Stimulated activated CD4-positive, alpha-beta T cell treated with anti-CD3 and anti-CD28 coated beads, Interleukin-15, amount 100 ng/mL, for 1 hour (primary cell): ENCODE measurements around the gene ADARB1.

Source experiments
- DNase-seq, 2 donors: peaks; one replicate each; pipeline ENCODE4 v3.0.0-alpha.2; 2020; ENCODE audit warnings: low read depth in 1 of 2, low spot score in 1 of 2

Gene ADARB1

DNA sequence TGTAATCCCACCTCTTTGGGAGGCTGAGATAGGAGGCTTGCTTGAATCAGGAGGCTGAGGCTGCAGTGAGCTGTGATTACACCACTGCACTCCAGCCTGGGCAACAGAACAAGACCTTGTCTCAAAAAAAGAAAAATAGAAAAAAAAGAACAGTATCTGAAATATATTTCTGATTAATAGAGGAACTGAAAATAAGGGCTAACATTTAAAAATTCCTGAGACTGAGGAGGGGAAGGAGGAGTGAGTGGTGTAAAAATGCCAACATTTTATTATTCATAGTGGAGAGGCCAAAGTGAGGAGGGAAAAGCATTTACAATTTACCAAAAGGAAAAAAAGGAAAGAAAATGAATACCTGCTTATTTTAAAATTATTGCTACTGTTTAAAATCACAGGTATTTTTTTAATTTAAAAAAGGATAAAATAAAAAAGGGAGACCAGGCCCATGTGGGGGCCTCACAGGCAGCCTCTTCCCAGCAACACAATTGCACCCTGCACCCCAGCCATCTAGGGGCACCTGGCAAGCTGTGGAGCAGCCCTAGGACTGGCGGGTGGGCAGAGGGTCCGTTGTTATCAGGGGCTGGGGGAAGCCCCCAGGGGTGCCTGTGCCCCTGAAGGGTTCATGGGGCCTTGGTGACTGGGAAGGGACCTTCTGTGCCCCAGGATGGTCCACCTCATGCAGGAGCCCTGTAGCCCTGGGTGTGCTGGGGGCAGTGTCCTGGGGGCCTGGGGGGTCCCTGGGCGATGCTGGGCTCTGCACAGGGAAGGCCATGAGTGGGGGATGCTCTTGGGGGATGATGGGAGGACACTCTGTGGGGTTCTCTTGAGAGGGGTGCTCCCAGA is 34.8 kb upstream of the ADARB1 start:
- no peak for DNase-seq

DNA sequence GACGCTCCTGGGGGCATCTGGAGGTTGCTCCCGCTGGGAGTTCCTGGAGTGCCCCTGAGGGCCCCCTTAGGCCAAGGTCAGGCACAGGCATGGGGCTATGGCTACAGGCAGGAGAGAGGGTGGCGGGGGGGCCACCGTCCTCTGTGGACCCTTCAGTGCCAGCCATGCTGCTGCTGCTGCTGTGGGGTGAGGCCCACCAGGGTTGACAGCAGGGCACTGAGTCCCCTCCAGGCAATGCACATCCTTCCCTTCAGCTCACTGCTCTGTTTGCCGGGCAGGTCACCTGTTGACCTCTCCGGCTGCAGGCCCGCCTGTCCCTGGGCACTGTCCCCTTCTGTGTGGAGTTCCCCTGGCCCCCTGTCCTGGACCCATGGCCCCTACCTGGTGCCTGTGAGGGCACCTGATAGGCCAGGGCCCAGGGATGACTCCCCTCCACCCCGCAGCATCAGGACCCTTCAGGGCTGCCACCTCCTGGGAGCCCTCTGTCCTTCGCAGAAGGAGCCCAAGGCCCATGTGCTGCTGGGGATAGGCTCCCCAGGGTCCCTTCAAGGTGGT is 34.1 kb upstream of the ADARB1 start:
- no peak for DNase-seq

GRCh38 chr21:45040739-45041138 is 33.6 kb upstream of the ADARB1 start:
- no peak for DNase-seq

DNA sequence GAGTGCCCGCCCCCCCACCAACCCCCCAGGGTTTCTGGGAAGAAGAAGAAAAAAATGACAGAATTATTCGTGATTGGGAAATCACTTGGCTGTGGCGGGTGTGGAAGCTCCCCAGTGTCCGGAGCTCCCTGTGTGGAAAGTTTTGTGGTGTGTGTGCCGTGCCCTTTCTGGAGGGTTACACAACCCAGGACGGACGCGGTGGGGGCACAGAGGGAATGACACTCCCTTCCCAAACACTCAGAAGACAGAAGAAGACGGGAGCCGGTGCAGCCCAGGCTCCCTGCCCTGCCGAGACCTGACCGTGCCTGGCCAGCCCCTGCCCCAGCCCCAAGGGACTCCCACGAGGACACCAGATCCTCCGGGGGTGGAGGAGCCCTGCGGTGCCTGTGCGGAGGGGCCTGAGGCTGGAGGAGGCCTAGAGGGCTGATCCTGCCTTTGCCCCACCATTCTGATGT is 33.0 kb upstream of the ADARB1 start:
- no peak for DNase-seq

GRCh38 chr21:45041984-45042663 is 32.3 kb upstream of the ADARB1 start:
- DNase-seq = no peak

DNA sequence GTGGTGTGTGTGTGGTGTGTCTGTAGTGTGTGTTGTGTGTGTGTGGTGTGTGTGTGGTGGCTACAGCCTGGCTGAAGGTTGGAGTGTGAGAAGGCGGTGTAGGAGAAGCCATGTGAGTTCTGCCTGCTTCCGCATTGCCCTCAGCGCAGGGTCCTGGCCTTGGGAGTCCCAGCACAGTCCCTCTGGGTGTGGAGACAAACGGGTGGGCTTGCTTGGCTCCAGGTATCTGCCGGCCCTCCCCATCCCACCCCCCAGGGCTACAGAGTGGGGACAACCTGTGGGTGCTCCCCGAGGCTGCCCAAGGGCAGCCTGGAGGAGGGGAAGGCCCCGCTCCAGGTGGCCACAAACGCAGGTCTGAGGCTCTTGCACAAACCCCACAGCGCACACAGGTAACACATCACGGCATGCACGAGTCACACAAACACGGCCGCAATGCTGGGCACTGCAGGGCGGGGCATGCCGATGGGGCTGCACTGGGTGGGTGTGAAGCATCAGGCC is 31.7 kb upstream of the ADARB1 start:
- no peak for DNase-seq

- DNase-seq = no peak
Observed at GRCh38 chr21:45043541-45044020, 30.8 kb upstream of the ADARB1 start.

- no peak for DNase-seq
Observed at GRCh38 chr21:45045481-45045880, 28.9 kb upstream of the ADARB1 start.

DNA sequence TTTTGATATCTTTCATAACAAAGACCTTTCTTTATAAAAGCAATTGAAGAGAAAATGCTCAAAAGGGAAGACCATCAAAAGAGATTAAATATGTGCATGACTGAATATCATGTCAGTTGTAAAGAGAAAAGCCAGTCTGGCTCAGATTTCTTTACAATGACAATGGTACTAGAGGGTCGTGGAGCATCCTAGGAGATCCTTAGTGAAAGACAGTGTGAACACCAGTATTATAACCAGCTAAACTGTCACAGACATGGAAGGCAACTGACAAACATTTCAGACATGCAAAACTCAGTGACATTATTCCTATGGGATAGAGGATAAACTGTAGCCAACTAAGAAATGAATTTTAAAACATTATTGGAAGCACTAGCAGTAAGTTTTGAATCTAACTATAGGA is 27.1 kb upstream of the ADARB1 start:
- DNase-seq = no peak

GRCh38 chr21:45048026-45048698 is 26.2 kb upstream of the ADARB1 start:
- DNase-seq = no peak

DNA sequence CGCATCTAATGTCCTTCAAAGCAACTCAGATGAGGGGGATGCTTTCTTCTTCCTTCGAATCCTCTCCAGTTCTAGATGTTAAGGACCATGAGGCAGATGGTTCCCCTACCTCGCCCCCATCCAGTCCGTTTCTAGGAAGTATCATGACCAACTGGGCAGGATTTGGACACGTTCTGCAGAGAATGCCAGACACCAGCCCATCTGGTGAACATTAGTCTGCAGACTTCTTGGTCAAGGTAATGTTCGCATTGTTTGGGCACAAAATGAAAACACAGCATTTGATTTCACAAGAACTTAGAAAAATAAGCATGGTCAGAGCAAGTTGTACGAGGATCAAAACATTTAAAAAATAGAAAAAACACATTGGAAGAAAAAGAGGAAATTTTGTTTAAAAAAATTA is 25.4 kb upstream of the ADARB1 start:
- no peak for DNase-seq

DNA sequence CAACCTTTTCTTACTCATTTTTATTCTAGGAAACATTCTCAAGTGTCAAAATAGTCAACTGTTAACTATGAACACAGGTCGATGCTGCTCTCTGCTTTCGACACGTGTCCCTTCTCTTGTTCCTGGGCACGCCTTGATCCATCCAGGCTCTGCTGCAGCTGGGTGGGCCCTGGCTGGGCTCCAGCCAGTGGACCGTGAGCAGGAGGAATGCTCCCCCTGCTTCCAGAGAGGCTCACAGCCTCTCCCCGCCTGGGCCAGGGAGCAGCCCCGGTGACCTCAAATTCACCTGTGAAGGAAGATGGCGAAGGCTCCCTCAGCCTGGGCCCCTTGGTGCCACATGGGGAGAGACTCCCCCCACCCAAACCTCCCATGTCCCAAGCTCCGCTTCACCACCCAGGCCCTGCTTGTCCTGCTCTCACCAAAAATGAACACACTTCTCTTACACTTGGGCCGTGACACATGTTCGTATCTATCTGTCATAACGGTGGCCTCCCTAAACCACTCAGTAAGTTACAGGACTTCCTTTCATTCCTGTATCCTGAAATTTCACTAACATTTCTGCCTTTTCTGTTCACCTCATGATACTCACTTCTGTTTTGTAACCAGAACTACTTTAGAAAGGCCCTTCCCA is 24.6 kb upstream of the ADARB1 start:
- no peak for DNase-seq

- no peak for DNase-seq
Observed at GRCh38 chr21:45050345-45050796, 24.0 kb upstream of the ADARB1 start.

- DNase-seq = no peak
Observed at GRCh38 chr21:45050797-45051489, 23.4 kb upstream of the ADARB1 start.

GRCh38 chr21:45051580-45052434 is 22.6 kb upstream of the ADARB1 start:
- no peak for DNase-seq

- no peak for DNase-seq
Observed at GRCh38 chr21:45052960-45053359, 21.4 kb upstream of the ADARB1 start.

DNA sequence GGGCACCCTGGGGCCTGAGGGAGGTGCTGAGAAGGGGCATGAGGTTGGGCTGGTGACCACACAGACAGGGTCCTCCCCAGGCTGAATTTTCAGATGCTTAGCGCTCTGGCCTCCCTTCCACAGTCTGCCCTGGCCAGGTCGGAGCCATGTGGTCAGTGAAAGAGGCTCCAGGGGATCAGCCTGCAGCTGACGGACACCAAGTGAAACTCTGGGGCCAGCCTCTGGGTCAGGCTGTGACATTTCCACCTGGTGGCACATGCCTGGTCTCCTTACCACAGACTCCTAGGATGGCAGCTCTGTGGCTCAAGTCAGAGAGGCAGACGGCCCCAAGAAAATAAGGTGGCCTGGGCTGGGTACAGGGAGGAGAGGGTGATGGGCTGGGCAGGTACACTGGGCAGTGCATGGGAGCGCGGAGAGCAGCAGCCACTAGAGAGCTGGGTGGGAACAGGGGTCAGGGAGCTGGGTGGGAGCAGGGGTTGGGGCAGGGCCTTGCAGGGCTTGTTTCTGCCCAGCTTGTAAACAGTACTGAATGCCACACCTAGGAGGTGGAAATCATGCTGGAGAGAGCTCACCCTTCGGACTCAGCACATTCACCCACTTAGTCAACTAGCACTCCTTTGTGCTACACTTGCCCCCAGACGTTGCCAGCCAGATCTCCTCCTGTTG is 20.7 kb upstream of the ADARB1 start:
- DNase-seq = no peak

- DNase-seq = no peak
Observed at GRCh38 chr21:45054227-45054926, 20.0 kb upstream of the ADARB1 start.
